ENCODE results near the gene MYO1E.

Gene MYO1E

DNA sequence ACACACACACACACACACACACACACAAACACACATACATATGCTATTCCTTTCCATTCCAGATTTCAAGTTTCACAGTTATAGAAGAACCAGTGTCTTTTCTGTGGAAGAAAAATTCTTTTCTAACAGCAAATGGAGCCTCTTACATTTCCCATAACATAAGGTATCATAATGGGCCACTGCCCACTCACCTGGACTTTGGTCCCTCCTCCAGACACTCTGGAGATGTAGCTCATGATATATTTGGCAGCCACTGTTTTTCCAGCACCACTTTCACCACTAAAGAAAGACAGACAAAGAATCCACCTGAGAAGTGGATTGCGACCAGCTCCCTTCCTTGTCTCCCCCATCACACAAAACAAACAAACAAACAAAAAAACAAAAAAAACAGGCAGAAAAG, 136.3 kb downstream of the MYO1E start:
- peaks cover 3% of the 10 kb centered on the region for H3K9me3 Mint-ChIP-seq
- H3K27ac Mint-ChIP-seq = peak overlapping the region in 1 of 3 experiments; percentile 45
- H3K27me3 Mint-ChIP-seq (ENCODE audit: low read depth) = peaks cover 5% of the 10 kb centered on the region
- peaks cover 11% of the 10 kb centered on the region for H3K36me3 Mint-ChIP-seq (ENCODE audit: low read depth)
- H3K4me3 Mint-ChIP-seq = no peak overlapping the region
- peaks cover 30% of the 10 kb centered on the region for H3K4me1 Mint-ChIP-seq
- TF ChIP-seq, protein P1, sequence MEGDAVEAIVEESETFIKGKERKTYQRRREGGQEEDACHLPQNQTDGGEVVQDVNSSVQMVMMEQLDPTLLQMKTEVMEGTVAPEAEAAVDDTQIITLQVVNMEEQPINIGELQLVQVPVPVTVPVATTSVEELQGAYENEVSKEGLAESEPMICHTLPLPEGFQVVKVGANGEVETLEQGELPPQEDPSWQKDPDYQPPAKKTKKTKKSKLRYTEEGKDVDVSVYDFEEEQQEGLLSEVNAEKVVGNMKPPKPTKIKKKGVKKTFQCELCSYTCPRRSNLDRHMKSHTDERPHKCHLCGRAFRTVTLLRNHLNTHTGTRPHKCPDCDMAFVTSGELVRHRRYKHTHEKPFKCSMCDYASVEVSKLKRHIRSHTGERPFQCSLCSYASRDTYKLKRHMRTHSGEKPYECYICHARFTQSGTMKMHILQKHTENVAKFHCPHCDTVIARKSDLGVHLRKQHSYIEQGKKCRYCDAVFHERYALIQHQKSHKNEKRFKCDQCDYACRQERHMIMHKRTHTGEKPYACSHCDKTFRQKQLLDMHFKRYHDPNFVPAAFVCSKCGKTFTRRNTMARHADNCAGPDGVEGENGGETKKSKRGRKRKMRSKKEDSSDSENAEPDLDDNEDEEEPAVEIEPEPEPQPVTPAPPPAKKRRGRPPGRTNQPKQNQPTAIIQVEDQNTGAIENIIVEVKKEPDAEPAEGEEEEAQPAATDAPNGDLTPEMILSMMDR (IDR thresholded peaks at IDR 0.05; ENCODE audit: unreplicated experiment in 3 of 3) = no peak

DNA sequence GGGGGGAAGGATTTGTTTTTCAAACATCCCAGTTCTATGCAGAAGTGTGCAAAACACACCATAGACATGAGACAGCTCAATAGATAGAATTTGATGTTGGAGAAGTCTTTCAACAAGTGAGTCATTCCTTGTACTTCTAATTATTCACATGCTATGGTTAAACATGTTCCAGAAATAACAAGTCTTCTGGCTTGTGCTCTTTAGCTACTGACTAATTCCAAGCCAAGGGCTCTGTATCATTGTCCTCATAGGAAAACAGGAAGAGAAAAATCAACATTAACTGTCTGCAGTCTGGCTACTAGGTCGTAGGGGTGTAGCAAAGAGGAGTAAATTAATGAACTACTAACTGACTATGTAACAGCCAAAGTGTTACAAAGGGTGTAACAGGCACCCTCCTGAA, 140.2 kb downstream of the MYO1E start:
- peaks cover 3% of the 10 kb centered on the region for H3K9me3 Mint-ChIP-seq
- H3K27ac Mint-ChIP-seq = peak overlapping the region; percentile 58 to 81 (median 66)
- H3K4me1 Mint-ChIP-seq = peaks cover 23% of the 10 kb centered on the region
- TF ChIP-seq, protein P1 (IDR thresholded peaks at IDR 0.05; ENCODE audit: unreplicated experiment in 3 of 3) = no peak
- H3K36me3 Mint-ChIP-seq (ENCODE audit: low read depth) = peaks cover 15% of the 10 kb centered on the region
- H3K27me3 Mint-ChIP-seq (ENCODE audit: low read depth) = peaks cover 5% of the 10 kb centered on the region
- H3K4me3 Mint-ChIP-seq = peak overlapping the region in 1 of 3 experiments; percentile 0

DNA sequence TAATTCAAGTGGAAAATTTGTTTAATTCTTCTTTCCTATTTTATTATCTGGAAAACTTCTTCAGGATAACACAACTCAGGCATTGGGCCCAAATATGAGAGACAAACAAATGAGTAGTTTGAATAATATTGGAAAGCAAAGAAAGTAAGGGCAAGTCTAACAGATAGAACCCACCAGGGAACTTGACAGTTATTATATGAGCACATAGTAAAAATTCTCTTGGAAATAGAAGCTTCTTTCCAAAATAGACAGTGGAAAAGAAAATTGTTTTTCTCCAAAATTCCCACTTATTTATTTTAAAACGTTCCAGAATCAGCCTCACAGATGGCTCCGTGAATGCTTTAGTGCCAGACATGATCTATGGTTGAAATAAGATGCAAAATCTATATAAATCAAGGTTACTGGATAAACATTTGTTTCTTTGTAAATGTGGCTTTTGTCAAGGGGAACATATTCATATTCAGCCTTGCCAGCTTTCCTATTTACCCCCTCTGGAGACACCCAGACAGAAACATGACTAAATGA, 142.1 kb downstream of the MYO1E start:
- H3K4me1 Mint-ChIP-seq = peaks cover 23% of the 10 kb centered on the region
- H3K27me3 Mint-ChIP-seq (ENCODE audit: low read depth) = peaks cover 5% of the 10 kb centered on the region

DNA sequence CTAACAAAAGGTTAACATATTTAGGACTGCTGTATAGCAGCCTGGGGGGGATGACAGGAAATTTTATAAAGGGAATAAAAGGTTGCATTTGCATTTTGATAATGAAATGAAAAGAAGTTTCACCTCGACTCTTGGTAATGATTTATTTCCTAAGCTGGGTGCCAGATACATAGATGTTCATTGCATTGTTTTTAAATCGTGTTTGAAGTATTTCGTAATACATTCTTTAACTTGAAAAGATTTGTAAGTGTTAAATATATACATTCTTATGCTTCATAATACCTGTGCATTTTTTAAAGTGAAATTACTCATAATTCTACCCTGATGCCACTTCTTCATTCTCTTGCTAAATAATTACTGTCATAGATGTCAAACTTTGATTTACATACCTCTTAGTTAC, 143.2 kb downstream of the MYO1E start:
- Mint-ChIP-seq H3K27me3 (ENCODE audit: low read depth) (peaks cover 3% of the 10 kb centered on the region), H3K4me3 (no peak overlapping the region), H3K36me3 (ENCODE audit: low read depth) (peaks cover 21% of the 10 kb centered on the region), H3K4me1 (peaks cover 28% of the 10 kb centered on the region), H3K9me3 (no peaks in the 10 kb centered on the region), H3K27ac (no peak overlapping the region)
- TF ChIP-seq, protein P1 (IDR thresholded peaks at IDR 0.05; ENCODE audit: unreplicated experiment in 3 of 3) = no peak

More for the DNA sequence above, 142.1 kb downstream of the MYO1E start:
- no peaks in the 10 kb centered on the region for H3K9me3 Mint-ChIP-seq
- H3K36me3 Mint-ChIP-seq (ENCODE audit: low read depth) = peaks cover 16% of the 10 kb centered on the region
- H3K27ac Mint-ChIP-seq = peak overlapping the region in 1 of 3 experiments; percentile 13
- TF ChIP-seq, protein P1 (IDR thresholded peaks at IDR 0.05; ENCODE audit: unreplicated experiment in 3 of 3) = no peak
- H3K4me3 Mint-ChIP-seq = no peak overlapping the region

DNA sequence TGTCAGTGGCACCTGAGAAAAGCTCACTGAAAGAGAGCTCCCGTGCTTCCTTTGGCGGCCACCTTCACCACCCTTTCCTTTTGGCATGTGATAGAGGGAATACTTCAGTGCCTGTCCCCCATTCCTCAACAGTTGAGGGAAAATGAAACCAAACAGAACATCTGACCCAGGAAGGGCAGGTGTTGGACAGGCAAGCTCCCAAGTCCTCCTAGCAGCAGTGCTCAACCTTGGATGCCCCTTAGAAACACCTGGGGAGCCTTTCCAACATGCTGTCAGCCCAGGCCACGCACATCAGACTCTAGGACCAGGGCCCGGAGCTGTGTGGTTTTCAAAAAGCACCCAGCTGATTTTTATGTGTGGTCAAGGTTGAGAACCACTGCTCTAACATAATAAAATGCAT, 143.7 kb downstream of the MYO1E start:
- Mint-ChIP-seq H3K9me3 (no peaks in the 10 kb centered on the region), H3K4me1 (peaks cover 28% of the 10 kb centered on the region), H3K36me3 (ENCODE audit: low read depth) (peaks cover 25% of the 10 kb centered on the region), H3K4me3 (no peak overlapping the region), H3K27me3 (ENCODE audit: low read depth) (peaks cover 3% of the 10 kb centered on the region), H3K27ac (no peak overlapping the region)
- TF ChIP-seq, protein P1 (IDR thresholded peaks at IDR 0.05; ENCODE audit: unreplicated experiment in 3 of 3) = no peak

DNA sequence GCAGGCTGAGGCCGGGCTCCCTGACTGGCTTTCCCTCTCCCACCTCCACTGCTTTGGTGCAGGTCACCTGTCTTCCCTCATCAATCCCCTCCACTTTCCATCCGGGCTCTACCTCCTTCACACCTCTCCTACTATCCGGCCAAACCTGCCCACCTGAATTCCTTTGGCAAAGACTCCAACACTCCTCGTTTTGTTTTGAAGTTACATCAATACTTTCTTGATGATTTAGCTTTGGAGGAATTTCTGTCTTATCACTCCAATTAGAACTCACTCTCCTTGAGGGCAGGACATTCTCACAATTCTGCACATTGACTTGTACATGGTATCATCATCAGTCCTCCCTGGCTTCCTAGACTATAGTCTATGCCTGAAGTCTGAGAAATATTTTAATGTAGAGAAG, 145.7 kb downstream of the MYO1E start:
- TF ChIP-seq, protein P1 (IDR thresholded peaks at IDR 0.05; ENCODE audit: unreplicated experiment in 3 of 3) = no peak
- Mint-ChIP-seq H3K9me3 (no peaks in the 10 kb centered on the region), H3K27me3 (ENCODE audit: low read depth) (peaks cover 3% of the 10 kb centered on the region), H3K27ac (no peak overlapping the region), H3K4me3 (no peak overlapping the region), H3K4me1 (peaks cover 32% of the 10 kb centered on the region), H3K36me3 (ENCODE audit: low read depth) (peaks cover 41% of the 10 kb centered on the region)

All from nephron (organoid).